HG02870 (cell line): Measurements from ENCODE around the gene CHRNA4.

Source experiments
- ATAC-seq: cut with Tn5 transposase; IDR thresholded peaks from one replicate; pipeline ENCODE4 v1.9.1; 2021; ENCODE audit warnings: mild to moderate bottlenecking, moderate library complexity; ENCODE audit not compliant: unreplicated experiment

The CHRNA4 gene

GRCh38 chr20:63360850-63361518, at the start of gene CHRNA4:
Gene CHRNA4, minus strand, starts transcription at chr20:63361349. Its CDS starts 184 bp downstream, at chr20:63361165.
- ATAC-seq: no peak

- ATAC-seq: no peak
Observed at GRCh38 chr20:63409834-63410435, 48.8 kb upstream of the CHRNA4 start.

GRCh38 chr20:63409066-63409833, 48.1 kb upstream of the CHRNA4 start:
- ATAC-seq: no peak

- ATAC-seq: no peak
Observed at GRCh38 chr20:63408684-63409046, 47.5 kb upstream of the CHRNA4 start.

GRCh38 chr20:63407928-63408683, 47.0 kb upstream of the CHRNA4 start:
- no peak for ATAC-seq

- ATAC-seq: no peak
Observed at GRCh38 chr20:63406617-63407245, 45.6 kb upstream of the CHRNA4 start.

- no peak for ATAC-seq
Observed at GRCh38 chr20:63406011-63406410, 44.9 kb upstream of the CHRNA4 start.

- no peak for ATAC-seq
Observed at GRCh38 chr20:63405102-63405730, 44.1 kb upstream of the CHRNA4 start.

- no peak for ATAC-seq
Observed at GRCh38 chr20:63404129-63405085, 43.3 kb upstream of the CHRNA4 start.

- ATAC-seq: no peak
Observed at GRCh38 chr20:63403403-63404105, 42.4 kb upstream of the CHRNA4 start.

GRCh38 chr20:63402860-63403220, 41.7 kb upstream of the CHRNA4 start:
- no peak for ATAC-seq

- no peak for ATAC-seq
Observed at GRCh38 chr20:63402181-63402859, 41.2 kb upstream of the CHRNA4 start.

GRCh38 chr20:63401384-63402110, 40.4 kb upstream of the CHRNA4 start:
- no peak for ATAC-seq

GRCh38 chr20:63400486-63401210, 39.5 kb upstream of the CHRNA4 start:
- ATAC-seq: no peak

GRCh38 chr20:63399596-63400375, 38.6 kb upstream of the CHRNA4 start:
- ATAC-seq: no peak
